Measurements from ENCODE around the gene RBPMS2.

GRCh38 chr15:64774629-64775493 lies 528 bp downstream of the RBPMS2 start:
- no peak for TF ChIP-seq CTCF (IDR thresholded peaks at IDR 0.05; ENCODE audit: extremely low read depth in 1 of 2, insufficient read depth in 1 of 2, low read depth in 1 of 2, low read length in 2 of 2)
- no peak for TF ChIP-seq POLR2AphosphoS5 (IDR thresholded peaks at IDR 0.05; ENCODE audit: insufficient read depth, low read depth, low read length)
- no peak for TF ChIP-seq FOS (IDR thresholded peaks at IDR 0.05; ENCODE audit: borderline replicate concordance, insufficient read depth, low read length)

Measured in endothelial cell of umbilical vein (primary cell).